Tibial artery (tissue), 4 donors: ENCODE results near the gene GATB.

ENCODE experiments used
- DNase-seq, 2 donors: peaks; one replicate each; pipeline ENCODE4 v3.0.0-alpha.2; 2019
- H3K27ac ChIP-seq, 2 donors: fragments of 200-600 bp; sonication (generic) in 1 of 2; 1 replicate in 1 of 2; 2 replicates in 1 of 2; pipeline ENCODE4 v1.5.1; 2018 to 2019; ENCODE audit warnings: mild to moderate bottlenecking in 1 of 2
- H3K27me3 ChIP-seq, 2 donors: fragments of 200-600 bp; sonication (generic) in 1 of 2; one replicate each; pipeline versions ENCODE4 v1.5.1 to v1.6.0; 2016 to 2019
- H3K36me3 ChIP-seq, 3 donors: fragments of 200-600 bp; sonication (generic) in 2 of 3; one replicate each; pipeline ENCODE4 v1.5.1; 2016 to 2019; ENCODE audit warnings: mild to moderate bottlenecking in 2 of 3
- H3K4me1 ChIP-seq, 4 donors: fragments of 200-600 bp; sonication (generic) in 2 of 4; 1 replicate in 3 of 4; 2 replicates in 1 of 4; pipeline ENCODE4 v1.5.1; 2016 to 2019
- H3K4me3 ChIP-seq, 2 donors: fragments of 200-600 bp; sonication (generic) in 1 of 2; 1 replicate in 1 of 2; 2 replicates in 1 of 2; pipeline ENCODE4 v1.5.1; 2018 to 2019; ENCODE audit warnings: mild to moderate bottlenecking in 2 of 2
- H3K9me3 ChIP-seq, 3 donors: fragments of 200-600 bp; sonication (generic) in 1 of 3; one replicate each; pipeline ENCODE4 v1.5.1; 2016 to 2019
- CTCF ChIP-seq, 2 experiments: fragments of 200-600 bp in 1 of 2; fragments of 450-650 bp in 1 of 2; IDR thresholded peaks; one replicate each; pipeline ENCODE4 v1.5.1; 2017 to 2019; ENCODE audit warnings: antibody characterized with exemption in 2 of 2, mild to moderate bottlenecking in 1 of 2, moderate library complexity in 1 of 2
- intact Hi-C: fragments of 100-400 bp; cut with DNase I; formaldehyde crosslinking; loops from one replicate; pipeline ENCODE4 v1.15.0; 2023; ENCODE audit warnings: low total_unique reads

GATB gene

GRCh38 chr4:151638295-151638858 lies 122.4 kb downstream of the GATB start:
- H3K36me3 ChIP-seq, result no peaks in the 10 kb centered on the region
- H3K27ac ChIP-seq, result no peak overlapping the region
- H3K27me3 ChIP-seq, result no peaks in the 10 kb centered on the region
- no peak for DNase-seq
- no peaks in the 10 kb centered on the region for H3K4me1 ChIP-seq
- no peaks in the 10 kb centered on the region for H3K9me3 ChIP-seq
- no peak for TF ChIP-seq CTCF (IDR thresholded peaks at IDR 0.05)
- no peak overlapping the region for H3K4me3 ChIP-seq
- intact Hi-C loops, result no loop called here

GRCh38 chr4:151631349-151631748 lies 129.5 kb downstream of the GATB start:
- H3K9me3 ChIP-seq, result no peaks in the 10 kb centered on the region
- no peak overlapping the region for H3K4me3 ChIP-seq
- no peaks in the 10 kb centered on the region for H3K27me3 ChIP-seq
- no peaks in the 10 kb centered on the region for H3K4me1 ChIP-seq
- no peaks in the 10 kb centered on the region for H3K36me3 ChIP-seq
- no peak for TF ChIP-seq CTCF (IDR thresholded peaks at IDR 0.05)
- intact Hi-C loops, result no loop called here
- no peak overlapping the region for H3K27ac ChIP-seq
- no peak for DNase-seq

- no peaks in the 10 kb centered on the region for H3K9me3 ChIP-seq
- no peak overlapping the region for H3K27ac ChIP-seq
- H3K4me1 ChIP-seq, result peaks cover 0 to 4% (median 2%) of the 10 kb centered on the region in 4 donors
- no peak overlapping the region for H3K4me3 ChIP-seq
- no peak for TF ChIP-seq CTCF (IDR thresholded peaks at IDR 0.05)
- intact Hi-C loops, result no loop called here
- H3K36me3 ChIP-seq, result no peaks in the 10 kb centered on the region
- no peaks in the 10 kb centered on the region for H3K27me3 ChIP-seq
- DNase-seq, result no peak
Observed at GRCh38 chr4:151629097-151629783, 131.6 kb downstream of the GATB start.

GRCh38 chr4:151628001-151628608 lies 132.7 kb downstream of the GATB start:
- Histone ChIP-seq H3K4me3 (no peak overlapping the region), H3K36me3 (no peaks in the 10 kb centered on the region), H3K27me3 (no peaks in the 10 kb centered on the region), H3K4me1 (peaks cover 0 to 8% (median 4%) of the 10 kb centered on the region in 4 donors), H3K9me3 (no peaks in the 10 kb centered on the region), H3K27ac (no peak overlapping the region)
- DNase-seq, result no peak
- no peak for TF ChIP-seq CTCF (IDR thresholded peaks at IDR 0.05)
- intact Hi-C loops, result no loop called here

- no peak overlapping the region for H3K27ac ChIP-seq
- peaks cover 0 to 12% (median 4%) of the 10 kb centered on the region in 4 donors for H3K4me1 ChIP-seq
- DNase-seq, result no peak
- no peak overlapping the region for H3K4me3 ChIP-seq
- no peaks in the 10 kb centered on the region for H3K36me3 ChIP-seq
- intact Hi-C loops, result no loop called here
- no peaks in the 10 kb centered on the region for H3K9me3 ChIP-seq
- H3K27me3 ChIP-seq, result no peaks in the 10 kb centered on the region
- no peak for TF ChIP-seq CTCF (IDR thresholded peaks at IDR 0.05)
Observed at GRCh38 chr4:151627491-151627890, 133.3 kb downstream of the GATB start.
